IMR-90 (cell line): Measurements from ENCODE around the gene TRAP1. TPM values are rescaled to one million over a fixed set of nuclear protein-coding genes. Genes with fewer than 3 reads are reported as not detected.

Source experiments
- ATAC-seq: fragments of 200-7000 bp; cut with Tn5 transposase; 2 replicates; pipeline ENCODE4 v1.9.1; 2020; ENCODE audit warnings: low read depth, mild to moderate bottlenecking, moderate library complexity
- BruUV-seq: library from RNA; stranded (reverse); fragments of 400-500 nt; replicated peaks from 2 replicates; lab custom pipeline; 2021; lab: Mats Ljungman, UMichigan
- CTCF ChIA-PET: fragments of 300-600 bp; formaldehyde crosslinking; extraction: SDS; loops from one replicate; lab custom pipeline; 2021; ENCODE audit warnings: antibody characterized with exemption; lab: Yijun Ruan, JAX
- POLR2A ChIA-PET: fragments of 300-600 bp; sonication (Branson Sonifier 250); formaldehyde crosslinking; loops from one replicate; lab custom pipeline; 2022; ENCODE audit warnings: antibody characterized with exemption; ENCODE audit not compliant: unreplicated experiment; lab: Charles Lee
- DNase-seq: peaks from one replicate; pipeline ENCODE4 v3.0.0; 2013
- H2AFZ ChIP-seq: replicated peaks from 2 replicates; pipeline ENCODE3; 2013; ENCODE audit warnings: low read length, mild to moderate bottlenecking; ENCODE audit not compliant: poor library complexity
- H2AK5ac ChIP-seq: 2 replicates; pipeline ENCODE4 v1.6.1; 2013; ENCODE audit warnings: low read depth, low read length, inconsistent platforms
- H2AK9ac ChIP-seq: replicated peaks from 2 replicates; pipeline ENCODE3; 2013; ENCODE audit warnings: mild to moderate bottlenecking, low read depth, low read length, moderate library complexity; ENCODE audit not compliant: poor library complexity
- H2BK120ac ChIP-seq: 2 replicates; pipeline ENCODE4 v1.6.1; 2013; ENCODE audit warnings: low read depth, low read length, inconsistent platforms
- H2BK15ac ChIP-seq: 3 replicates; pipeline ENCODE4 v1.6.1; 2013; ENCODE audit warnings: low read depth, low read length, inconsistent platforms
- H2BK20ac ChIP-seq: 2 replicates; pipeline ENCODE4 v1.6.1; 2013; ENCODE audit warnings: low read depth, mild to moderate bottlenecking, inconsistent platforms, low read length, moderate library complexity
- H2BK5ac ChIP-seq: 2 replicates; pipeline ENCODE4 v1.6.1; 2013; ENCODE audit warnings: mild to moderate bottlenecking, low read depth, low read length, inconsistent platforms; ENCODE audit not compliant: poor library complexity, severe bottlenecking
- H3K14ac ChIP-seq: replicated peaks from 2 replicates; pipeline ENCODE4 v1.6.1; 2013; ENCODE audit warnings: low read depth, low read length, inconsistent platforms
- H3K18ac ChIP-seq: 2 replicates; pipeline ENCODE4 v1.6.1; 2013; ENCODE audit warnings: low read depth, low read length, control low read depth
- H3K23ac ChIP-seq: 2 replicates; pipeline ENCODE4 v1.6.1; 2013; ENCODE audit warnings: low read depth, low read length, inconsistent platforms
- H3K27ac ChIP-seq: 2 replicates; pipeline ENCODE4 v1.5.1; 2013; ENCODE audit warnings: mild to moderate bottlenecking, control low read depth, low read length; ENCODE audit not compliant: insufficient read depth
- H3K27me3 ChIP-seq: 2 replicates; pipeline ENCODE4 v1.6.1; 2013; ENCODE audit warnings: low read length; ENCODE audit not compliant: control insufficient read depth, insufficient read depth
- H3K36me3 ChIP-seq: 2 replicates; pipeline ENCODE4 v1.6.1; 2013; ENCODE audit warnings: low read length, mixed read lengths; ENCODE audit not compliant: control insufficient read depth, insufficient read depth
- H3K4ac ChIP-seq: 2 replicates; pipeline ENCODE4 v1.6.1; 2013; ENCODE audit warnings: low read depth, low read length, inconsistent platforms
- H3K4me1 ChIP-seq: 2 replicates; pipeline ENCODE4 v1.6.1; 2013; ENCODE audit warnings: low read length, mixed read lengths; ENCODE audit not compliant: control insufficient read depth, insufficient read depth
- H3K4me2 ChIP-seq: 2 replicates; pipeline ENCODE4 v1.6.1; 2013; ENCODE audit warnings: low read depth, mild to moderate bottlenecking, control low read depth, low read length, moderate library complexity
- H3K4me3 ChIP-seq: 2 replicates; pipeline ENCODE4 v1.5.1; 2013; ENCODE audit warnings: low read depth, mild to moderate bottlenecking, control low read depth, low read length, moderate library complexity; ENCODE audit not compliant: insufficient read depth
- H3K56ac ChIP-seq: 2 replicates; pipeline ENCODE4 v1.6.1; 2013; ENCODE audit warnings: low read length, inconsistent platforms; ENCODE audit not compliant: insufficient read depth; ENCODE audit errors: extremely low read depth
- H3K79me1 ChIP-seq, 2 experiments: 2 replicates each; pipeline ENCODE4 v1.6.1; 2013; ENCODE audit warnings: low read length in 2 of 2, inconsistent platforms in 1 of 2, low read depth in 1 of 2
- H3K9ac ChIP-seq: 2 replicates; pipeline ENCODE4 v1.6.1; 2013; ENCODE audit warnings: low read depth, low read length, control low read depth
- H3K9me1 ChIP-seq: 2 replicates; pipeline ENCODE4 v1.6.1; 2013; ENCODE audit warnings: low read length, inconsistent platforms; ENCODE audit not compliant: insufficient read depth
- H3K9me3 ChIP-seq: 2 replicates; pipeline ENCODE4 v1.6.1; 2013; ENCODE audit warnings: low read length; ENCODE audit not compliant: control insufficient read depth, insufficient read depth
- H4K20me1 ChIP-seq: 2 replicates; pipeline ENCODE4 v1.6.1; 2013; ENCODE audit warnings: low read length, inconsistent platforms; ENCODE audit not compliant: insufficient read depth
- H4K5ac ChIP-seq: 2 replicates; pipeline ENCODE4 v1.6.1; 2013; ENCODE audit warnings: mild to moderate bottlenecking, low read depth, low read length, control low read depth
- H4K8ac ChIP-seq, 2 experiments: 2 replicates each; pipeline ENCODE4 v1.6.1; 2013; ENCODE audit warnings: low read depth in 2 of 2, low read length in 2 of 2, control low read depth in 1 of 2, inconsistent platforms in 1 of 2
- H4K91ac ChIP-seq: 2 replicates; pipeline ENCODE4 v1.6.1; 2013; ENCODE audit warnings: low read depth, low read length, inconsistent platforms; ENCODE audit not compliant: insufficient read depth
- BHLHE40 ChIP-seq: fragments of 150-350 bp; IDR thresholded peaks from 2 replicates; pipeline ENCODE4 v1.6.1; 2016; ENCODE audit warnings: mild to moderate bottlenecking, low read depth, low read length
- CEBPB ChIP-seq: IDR thresholded peaks from 2 replicates; pipeline ENCODE4 v1.6.1; 2012; ENCODE audit warnings: low read depth, low read length, improper control_type of control experiment
- CHD1 ChIP-seq: IDR thresholded peaks from 2 replicates; pipeline ENCODE4 v1.6.1; 2012; ENCODE audit warnings: low read depth, low read length, improper control_type of control experiment
- CTCF ChIP-seq: conservative IDR thresholded peaks from 2 replicates; pipeline ENCODE4 v1.5.1; 2012; ENCODE audit warnings: mild to moderate bottlenecking, low read depth, low read length, improper control_type of control experiment
- FOS ChIP-seq: fragments of 150-350 bp; IDR thresholded peaks from 2 replicates; pipeline ENCODE4 v1.6.1; 2016; ENCODE audit warnings: low read depth, low read length
- MAFK ChIP-seq: IDR thresholded peaks from 2 replicates; pipeline ENCODE4 v1.6.1; 2012; ENCODE audit warnings: low read depth, low read length, improper control_type of control experiment
- MAZ ChIP-seq: IDR thresholded peaks from 2 replicates; pipeline ENCODE4 v1.6.1; 2012; ENCODE audit warnings: low read depth, mild to moderate bottlenecking, low read length, improper control_type of control experiment, moderate library complexity, borderline replicate concordance
- MXI1 ChIP-seq: IDR thresholded peaks from 2 replicates; pipeline ENCODE4 v1.6.1; 2012; ENCODE audit warnings: low read depth, mild to moderate bottlenecking, low read length, moderate library complexity, borderline replicate concordance
- NFE2L2 ChIP-seq: fragments of 150-350 bp; IDR thresholded peaks from 2 replicates; pipeline ENCODE4 v1.6.1; 2016; ENCODE audit warnings: low read depth, mild to moderate bottlenecking, low read length
- POLR2A ChIP-seq: IDR thresholded peaks from 2 replicates; pipeline ENCODE4 v1.6.1; 2012; ENCODE audit warnings: mild to moderate bottlenecking, low read depth, low read length
- RAD21 ChIP-seq: IDR thresholded peaks from 2 replicates; pipeline ENCODE4 v1.6.1; 2012; ENCODE audit warnings: low read length, improper control_type of control experiment
- RCOR1 ChIP-seq: IDR thresholded peaks from 2 replicates; pipeline ENCODE4 v1.6.1; 2012; ENCODE audit warnings: mild to moderate bottlenecking, low read length, improper control_type of control experiment; ENCODE audit not compliant: insufficient replicate concordance
- USF2 ChIP-seq: fragments of 150-350 bp; IDR thresholded peaks from 2 replicates; pipeline ENCODE4 v1.6.1; 2017; ENCODE audit warnings: mild to moderate bottlenecking, antibody characterized with exemption, low read length, low read depth
- WGBS, 2 experiments: methylation state at CpG; one replicate each; pipeline versions ENCODE4 v1.1.5 to v1.1.7; 2013; ENCODE audit warnings: missing lambda C conversion rate in 2 of 2; ENCODE audit not compliant: insufficient read length in 1 of 2; ENCODE audit errors: extremely low coverage in 2 of 2; 5-methylcytosine and 5-hydroxymethylcytosine counted together
- dilution Hi-C: fragments of 300-500 bp; cut with HindIII; formaldehyde crosslinking; loops from one replicate; pipeline ENCODE4 v1.14.3; 2018; ENCODE audit warnings: low sequenced_read_pairs; ENCODE audit not compliant: unreplicated experiment
- in situ Hi-C: fragments of 300-500 bp; cut with MboI; formaldehyde crosslinking; loops from 3 replicates; pipeline ENCODE4 v1.14.3; 2019; ENCODE audit warnings: low sequenced_read_pairs, inconsistent platforms, mixed read lengths
- intact Hi-C: fragments of 100-400 bp; cut with micrococcal nuclease; formaldehyde crosslinking; loops from 2 replicates; pipeline ENCODE4 v1.10.0; 2022
- polyA plus RNA-seq, 3 experiments: library from polyadenylated mRNA; depleted of rRNA; stranded (reverse); fragments of >200 nt; gene quantifications; 2 replicates each; pipeline ENCODE4 v1.2.3, GENCODE V29; 2012; ENCODE audit warnings: low replicate concordance in 1 of 3
- total RNA-seq: library from RNA; depleted of rRNA; stranded (reverse); fragments of >200 nt; gene quantifications from 2 replicates; pipeline ENCODE4 v1.2.3, GENCODE V29; 2012

TRAP1 gene
- total and polyA plus RNA-seq, 2 of the 4 experiments (the other 2 are of a cell fraction) = 139 to 145 TPM

- intact Hi-C loops = no loop called here
- no TSS peak for BruUV-seq
- no peak overlapping the region for H2BK20ac ChIP-seq
These were observed 3.1 kb upstream of the TRAP1 start for GRCh38 chr16:3720418-3720817.

More at GRCh38 chr16:3720418-3720817, 3.1 kb upstream of the TRAP1 start:
- H3K27me3 ChIP-seq = no peaks in the 10 kb centered on the region
- H4K20me1 ChIP-seq = no peaks in the 10 kb centered on the region; the same call in 1 of the 2 replicates
- no peak overlapping the region for H2AK5ac ChIP-seq
- peaks cover 6% of the 10 kb centered on the region; the same call in 1 of the 2 replicates for H3K9me1 ChIP-seq
- no peak overlapping the region for H3K23ac ChIP-seq
- H4K5ac ChIP-seq = no peak overlapping the region
- H3K9ac ChIP-seq = no peak overlapping the region
- no peak overlapping the region for H3K18ac ChIP-seq
- ATAC-seq (no peak), DNase-seq (no peak)
- no peak overlapping the region for H3K56ac ChIP-seq
- no peak overlapping the region for H2BK5ac ChIP-seq
- POLR2A ChIA-PET = no interaction called here
- no peak overlapping the region for H3K4ac ChIP-seq
- H4K8ac ChIP-seq = no peak overlapping the region
- dilution Hi-C loops = no loop called here
- H2BK120ac ChIP-seq = no peak overlapping the region
- in situ Hi-C loops = no loop called here
- H3K4me1 ChIP-seq = no peaks in the 10 kb centered on the region; the same call in 1 of the 2 replicates
- H3K4me2 ChIP-seq = no peak overlapping the region
- H3K14ac ChIP-seq = no peak overlapping the region
- H2AFZ ChIP-seq = no peak overlapping the region
- H3K9me3 ChIP-seq = no peaks in the 10 kb centered on the region
- no peak overlapping the region for H4K91ac ChIP-seq
- peaks cover 15 to 26% of the 10 kb centered on the region in 2 experiments for H3K79me1 ChIP-seq
- H2AK9ac ChIP-seq = peak overlapping the region; percentile 72
- CTCF ChIA-PET = no interaction called here
- TF ChIP-seq RAD21 (no peak), MXI1 (no peak), CEBPB (no peak), CHD1 (no peak), FOS (no peak), BHLHE40 (no peak), RCOR1 (no peak), USF2 (no peak), POLR2A (no peak), NFE2L2 (no peak), MAFK (no peak), MAZ (no peak), CTCF (no peak)
- H3K4me3 ChIP-seq = no peak overlapping the region
- WGBS, 2 experiments = 80% methylated on average over 1 of the region's 11 CpGs; no CpG with 5 or more reads in 1 of the 2 experiments
- no peak overlapping the region for H2BK15ac ChIP-seq
- peaks cover 3% of the 10 kb centered on the region; the same call in 1 of the 2 replicates for H3K36me3 ChIP-seq
- no peak overlapping the region for H3K27ac ChIP-seq
